ENCODE results near the gene TMEM156.

DNA sequence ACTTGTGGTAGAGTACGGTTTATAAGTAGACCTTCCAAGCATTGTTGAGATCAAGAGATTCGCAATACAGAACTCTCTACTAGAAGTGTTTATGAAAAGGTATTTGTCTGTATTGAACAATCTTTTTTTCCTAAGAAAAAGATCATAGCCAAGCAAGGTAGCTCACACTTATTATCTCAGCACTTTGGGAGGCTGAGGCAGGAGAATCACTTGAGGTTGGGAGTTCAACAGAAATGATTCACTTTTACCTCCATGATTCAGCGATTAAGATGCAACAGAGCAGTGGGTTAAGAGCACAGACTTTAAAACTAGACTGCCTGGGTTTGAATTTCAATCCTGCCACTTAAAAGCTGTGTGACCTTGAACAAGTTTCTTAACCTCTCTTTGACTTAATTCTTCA, 74.3 kb downstream of the TMEM156 start:
- TF ChIP-seq POLR2A (IDR thresholded peaks at IDR 0.05; ENCODE audit: low read depth, low read length): no peak
- no peak for TF ChIP-seq POLR2AphosphoS5 (IDR thresholded peaks at IDR 0.05; ENCODE audit: low read depth, low read length)

Data from GM12892 (cell line).